RWPE1 (cell line): ENCODE data around the gene ELANE.

Experiments used
- CTCF ChIA-PET: fragments of 350-600 bp; sonication (Branson Sonifier 250); formaldehyde crosslinking; extraction: SDS; loops from one replicate; lab custom pipeline; 2021; lab: Yijun Ruan, JAX
- POLR2A ChIA-PET: fragments of 400-600 bp; formaldehyde crosslinking; extraction: SDS; loops from one replicate; lab custom pipeline; 2020; ENCODE audit warnings: antibody characterized with exemption; ENCODE audit not compliant: low non-redundant PET; lab: Yijun Ruan, JAX
- DNase-seq: peaks from one replicate; pipeline ENCODE4 v3.0.0; 2012; ENCODE audit warnings: low spot score
- H3K27ac ChIP-seq: fragments of 450-650 bp; 2 replicates; pipeline ENCODE4 v1.5.1; 2017
- CTCF ChIP-seq: fragments of 450-650 bp; conservative IDR thresholded peaks from 2 replicates; pipeline ENCODE4 v1.5.1; 2017; ENCODE audit warnings: low read depth, mild to moderate bottlenecking

ELANE gene

GRCh38 chr19:805166-805551 lies 46.9 kb upstream of the ELANE start:
- ChIA-PET POLR2A (no interaction called here), CTCF (interaction anchor here (1.0 kb wide), 1 partner anchor 78 kb away, joined by 3 read pairs; no protein-coding TSS in a partner anchor)
- no peak for DNase-seq
- TF ChIP-seq CTCF = no peak
- H3K27ac ChIP-seq = peak overlapping the region; percentile 99

- ChIA-PET POLR2A (no interaction called here), CTCF (no interaction called here)
- H3K27ac ChIP-seq = peak overlapping the region; percentile 99
- no peak for DNase-seq
- TF ChIP-seq CTCF = no peak
Measured at GRCh38 chr19:805600-806550, 46.2 kb upstream of the ELANE start.

- no peak for TF ChIP-seq CTCF
- ChIA-PET POLR2A (no interaction called here), CTCF (no interaction called here)
- H3K27ac ChIP-seq = peak overlapping the region; percentile 99
- DNase-seq = no peak
Measured at GRCh38 chr19:806815-807421, 45.2 kb upstream of the ELANE start.

GRCh38 chr19:807627-808422 lies 44.3 kb upstream of the ELANE start:
- CTCF ChIA-PET = no interaction called here
- TF ChIP-seq CTCF = no peak
- POLR2A ChIA-PET = no interaction called here
- no peak for DNase-seq
- H3K27ac ChIP-seq = peak overlapping the region; percentile 99

GRCh38 chr19:808423-808775 lies 43.7 kb upstream of the ELANE start:
- POLR2A ChIA-PET = no interaction called here

More at GRCh38 chr19:808423-808775, 43.7 kb upstream of the ELANE start:
- CTCF ChIA-PET = no interaction called here
- TF ChIP-seq CTCF = no peak
- peak overlapping the region; percentile 99 for H3K27ac ChIP-seq
- DNase-seq = no peak
